Panc1 (cell line): Measurements from ENCODE around the gene EIF6.

Experiments used
- POLR2AphosphoS5 ChIP-seq: IDR thresholded peaks from 2 replicates; pipeline ENCODE4 v1.6.1; 2012; ENCODE audit warnings: mild to moderate bottlenecking, low read depth, low read length, moderate library complexity
- SIN3A ChIP-seq: IDR thresholded peaks from 2 replicates; pipeline ENCODE4 v1.6.1; 2012; ENCODE audit warnings: low read depth, mild to moderate bottlenecking, low read length, moderate library complexity, borderline replicate concordance; ENCODE audit not compliant: insufficient read depth
- TF ChIP-seq, protein P1 (sequence below): fragments of 450-650 bp; IDR thresholded peaks from 2 replicates; pipeline ENCODE4 v1.5.1; 2017; ENCODE audit warnings: mild to moderate bottlenecking
- TF ChIP-seq, protein P2 (sequence below), 2 experiments: IDR thresholded peaks; 2 replicates each; pipeline ENCODE4 v1.6.1; 2011 to 2012; ENCODE audit warnings: low read depth in 2 of 2, control low read depth in 1 of 2, low read length in 1 of 2, mild to moderate bottlenecking in 1 of 2, moderate library complexity in 1 of 2; ENCODE audit not compliant: insufficient read depth in 1 of 2

DNA sequence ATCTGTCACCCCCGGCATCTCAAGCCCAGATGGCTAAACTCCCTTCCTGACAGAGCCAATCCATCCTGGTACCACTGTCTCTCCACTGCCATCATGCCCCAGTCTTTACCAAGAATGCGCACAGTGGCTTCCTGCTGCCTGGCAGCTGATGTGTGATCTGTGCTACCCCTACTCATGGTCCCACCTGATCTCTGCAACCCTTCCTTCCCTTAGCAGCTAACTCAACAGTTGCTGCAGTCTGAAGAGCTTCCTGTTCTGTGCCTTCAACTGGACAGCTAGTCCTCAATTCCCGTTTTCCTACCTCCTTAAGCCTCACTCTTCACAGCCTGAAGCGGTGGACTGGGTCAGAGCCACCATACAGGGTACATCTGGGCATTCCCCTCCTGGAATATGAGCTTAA, 15.2 kb upstream of the EIF6 start:
- TF ChIP-seq POLR2AphosphoS5 (no peak), SIN3A (no peak)
- TF ChIP-seq, protein P1, sequence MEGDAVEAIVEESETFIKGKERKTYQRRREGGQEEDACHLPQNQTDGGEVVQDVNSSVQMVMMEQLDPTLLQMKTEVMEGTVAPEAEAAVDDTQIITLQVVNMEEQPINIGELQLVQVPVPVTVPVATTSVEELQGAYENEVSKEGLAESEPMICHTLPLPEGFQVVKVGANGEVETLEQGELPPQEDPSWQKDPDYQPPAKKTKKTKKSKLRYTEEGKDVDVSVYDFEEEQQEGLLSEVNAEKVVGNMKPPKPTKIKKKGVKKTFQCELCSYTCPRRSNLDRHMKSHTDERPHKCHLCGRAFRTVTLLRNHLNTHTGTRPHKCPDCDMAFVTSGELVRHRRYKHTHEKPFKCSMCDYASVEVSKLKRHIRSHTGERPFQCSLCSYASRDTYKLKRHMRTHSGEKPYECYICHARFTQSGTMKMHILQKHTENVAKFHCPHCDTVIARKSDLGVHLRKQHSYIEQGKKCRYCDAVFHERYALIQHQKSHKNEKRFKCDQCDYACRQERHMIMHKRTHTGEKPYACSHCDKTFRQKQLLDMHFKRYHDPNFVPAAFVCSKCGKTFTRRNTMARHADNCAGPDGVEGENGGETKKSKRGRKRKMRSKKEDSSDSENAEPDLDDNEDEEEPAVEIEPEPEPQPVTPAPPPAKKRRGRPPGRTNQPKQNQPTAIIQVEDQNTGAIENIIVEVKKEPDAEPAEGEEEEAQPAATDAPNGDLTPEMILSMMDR, result no peak
- TF ChIP-seq, protein P2, sequence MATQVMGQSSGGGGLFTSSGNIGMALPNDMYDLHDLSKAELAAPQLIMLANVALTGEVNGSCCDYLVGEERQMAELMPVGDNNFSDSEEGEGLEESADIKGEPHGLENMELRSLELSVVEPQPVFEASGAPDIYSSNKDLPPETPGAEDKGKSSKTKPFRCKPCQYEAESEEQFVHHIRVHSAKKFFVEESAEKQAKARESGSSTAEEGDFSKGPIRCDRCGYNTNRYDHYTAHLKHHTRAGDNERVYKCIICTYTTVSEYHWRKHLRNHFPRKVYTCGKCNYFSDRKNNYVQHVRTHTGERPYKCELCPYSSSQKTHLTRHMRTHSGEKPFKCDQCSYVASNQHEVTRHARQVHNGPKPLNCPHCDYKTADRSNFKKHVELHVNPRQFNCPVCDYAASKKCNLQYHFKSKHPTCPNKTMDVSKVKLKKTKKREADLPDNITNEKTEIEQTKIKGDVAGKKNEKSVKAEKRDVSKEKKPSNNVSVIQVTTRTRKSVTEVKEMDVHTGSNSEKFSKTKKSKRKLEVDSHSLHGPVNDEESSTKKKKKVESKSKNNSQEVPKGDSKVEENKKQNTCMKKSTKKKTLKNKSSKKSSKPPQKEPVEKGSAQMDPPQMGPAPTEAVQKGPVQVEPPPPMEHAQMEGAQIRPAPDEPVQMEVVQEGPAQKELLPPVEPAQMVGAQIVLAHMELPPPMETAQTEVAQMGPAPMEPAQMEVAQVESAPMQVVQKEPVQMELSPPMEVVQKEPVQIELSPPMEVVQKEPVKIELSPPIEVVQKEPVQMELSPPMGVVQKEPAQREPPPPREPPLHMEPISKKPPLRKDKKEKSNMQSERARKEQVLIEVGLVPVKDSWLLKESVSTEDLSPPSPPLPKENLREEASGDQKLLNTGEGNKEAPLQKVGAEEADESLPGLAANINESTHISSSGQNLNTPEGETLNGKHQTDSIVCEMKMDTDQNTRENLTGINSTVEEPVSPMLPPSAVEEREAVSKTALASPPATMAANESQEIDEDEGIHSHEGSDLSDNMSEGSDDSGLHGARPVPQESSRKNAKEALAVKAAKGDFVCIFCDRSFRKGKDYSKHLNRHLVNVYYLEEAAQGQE (IDR thresholded peaks at IDR 0.05; ENCODE audit: insufficient read depth in 1 of 2, low read depth in 2 of 2, low read length in 1 of 2), result no peak
